COR-L47 (cell line): Measurements from ENCODE around the gene LECT2.
A peak's percentile ranks its signal among the peaks of the same experiment; 100 is the strongest.

ENCODE experiments used
- DNase-seq: peaks from one replicate; lab custom pipeline; 2025; lab: John Stamatoyannopoulos, UW

Gene LECT2

DNA sequence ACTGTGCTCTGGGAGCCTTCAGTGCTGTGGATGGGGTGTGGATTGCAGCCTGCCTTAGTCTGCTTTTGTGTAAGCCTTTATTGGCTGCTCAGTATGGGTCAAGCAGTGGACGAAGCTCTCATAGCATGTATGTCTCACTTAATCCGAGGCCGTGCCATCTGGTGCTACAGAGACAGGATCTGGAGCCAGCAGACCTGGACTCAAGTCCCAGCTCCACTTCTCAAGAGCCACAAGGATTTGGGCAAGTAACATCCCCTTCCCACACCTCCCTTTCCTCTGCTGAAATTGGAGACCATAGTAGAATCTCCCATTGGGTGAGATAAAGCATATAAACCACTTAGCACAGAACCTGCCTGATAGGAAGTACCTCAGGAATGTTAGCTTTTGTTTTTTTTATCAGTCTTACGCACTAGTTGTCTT is 23.4 kb upstream of the LECT2 start:
- no peak for DNase-seq

DNA sequence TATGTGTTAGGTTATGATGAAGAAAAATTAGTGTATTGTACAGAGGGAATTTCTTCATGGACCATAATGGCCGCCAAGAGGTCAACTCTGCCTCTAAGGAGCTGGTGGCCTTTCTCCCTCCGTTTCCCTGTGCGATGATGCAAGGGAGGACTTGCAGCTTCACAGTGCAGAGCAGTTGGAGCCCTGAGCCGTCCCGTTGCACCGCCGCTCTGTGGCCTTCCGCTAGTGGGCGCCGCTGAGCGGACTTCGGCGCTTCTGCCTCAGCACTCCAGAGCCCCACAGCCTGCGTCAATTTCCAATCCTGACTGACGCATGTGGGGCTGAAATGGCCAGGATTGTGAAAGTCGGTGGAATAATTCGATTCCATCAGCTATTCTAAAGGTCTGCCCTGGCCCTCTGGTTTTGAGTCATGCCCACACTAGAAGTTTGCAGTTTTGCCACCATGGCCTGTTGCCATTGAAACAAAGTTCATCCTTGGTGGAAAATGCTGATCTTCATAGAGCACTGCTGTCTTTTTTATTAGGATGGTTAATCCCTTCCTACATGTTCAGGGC is 22.7 kb upstream of the LECT2 start:
- DNase-seq: no peak

DNA sequence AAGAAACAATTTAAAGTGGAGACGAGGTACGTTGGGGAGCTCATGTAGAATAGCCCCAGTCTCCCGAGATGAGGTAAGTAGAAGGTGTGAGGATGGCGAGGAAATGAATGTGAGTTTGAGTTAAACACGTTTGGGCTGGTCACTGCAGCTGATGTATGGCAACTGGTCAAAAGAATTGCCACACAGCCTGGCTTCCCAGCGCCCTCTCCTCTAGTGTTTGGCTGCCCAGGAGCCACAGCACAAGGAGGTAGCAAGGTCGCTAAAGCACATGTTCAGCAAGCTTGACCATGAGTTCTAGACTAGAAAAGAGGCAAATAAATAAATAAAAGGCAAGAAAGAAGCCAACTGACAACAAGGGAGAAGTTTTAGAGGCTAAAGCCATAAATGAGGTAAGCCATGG is 21.4 kb upstream of the LECT2 start:
- no peak for DNase-seq

DNA sequence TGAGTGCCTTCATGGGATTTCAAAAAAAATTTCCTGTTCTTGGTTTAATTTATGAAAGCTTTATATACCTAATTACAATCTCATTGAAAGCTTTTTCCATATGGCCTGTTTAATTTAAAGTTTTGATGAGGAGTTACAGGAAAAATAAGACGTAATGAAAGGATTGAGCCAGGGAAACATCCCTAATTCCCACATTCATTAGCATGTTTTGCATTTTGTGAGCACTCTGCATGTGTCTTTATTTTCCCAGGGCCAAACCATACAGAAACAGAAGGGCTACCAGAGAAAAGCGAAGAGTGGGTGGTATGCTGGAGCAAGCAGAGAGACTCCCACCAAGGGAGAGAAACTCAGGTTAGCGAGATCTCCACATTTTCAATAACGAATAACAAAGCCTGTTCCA is 20.3 kb upstream of the LECT2 start:
- no peak for DNase-seq

DNA sequence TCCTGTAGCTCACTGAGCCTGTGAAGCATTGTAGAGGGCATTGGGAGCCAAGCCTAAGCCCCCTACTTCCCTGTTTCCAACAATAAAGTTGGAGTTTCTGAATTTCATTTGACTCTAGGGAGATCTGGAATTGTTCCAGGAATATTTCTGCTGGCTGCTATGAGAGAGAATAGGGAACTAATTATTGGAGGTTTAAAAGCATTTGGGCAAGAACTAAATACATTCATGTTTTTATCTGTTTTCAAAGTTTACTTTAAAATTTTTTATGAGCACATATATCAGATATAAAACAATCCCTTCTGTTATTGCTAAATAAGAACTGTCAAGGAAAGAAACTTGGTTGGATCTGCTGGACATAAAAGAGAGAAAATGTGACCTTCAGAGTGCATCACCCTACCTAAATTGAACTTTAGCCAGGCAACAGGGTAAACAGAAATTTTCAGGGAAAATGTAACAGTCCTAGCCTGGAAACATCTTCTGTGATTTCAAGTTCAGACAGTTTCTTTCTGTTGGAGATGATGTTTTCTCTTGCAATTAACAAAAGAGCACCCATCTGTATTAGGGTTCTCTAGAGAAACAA is 19.3 kb upstream of the LECT2 start:
- DNase-seq: no peak

DNA sequence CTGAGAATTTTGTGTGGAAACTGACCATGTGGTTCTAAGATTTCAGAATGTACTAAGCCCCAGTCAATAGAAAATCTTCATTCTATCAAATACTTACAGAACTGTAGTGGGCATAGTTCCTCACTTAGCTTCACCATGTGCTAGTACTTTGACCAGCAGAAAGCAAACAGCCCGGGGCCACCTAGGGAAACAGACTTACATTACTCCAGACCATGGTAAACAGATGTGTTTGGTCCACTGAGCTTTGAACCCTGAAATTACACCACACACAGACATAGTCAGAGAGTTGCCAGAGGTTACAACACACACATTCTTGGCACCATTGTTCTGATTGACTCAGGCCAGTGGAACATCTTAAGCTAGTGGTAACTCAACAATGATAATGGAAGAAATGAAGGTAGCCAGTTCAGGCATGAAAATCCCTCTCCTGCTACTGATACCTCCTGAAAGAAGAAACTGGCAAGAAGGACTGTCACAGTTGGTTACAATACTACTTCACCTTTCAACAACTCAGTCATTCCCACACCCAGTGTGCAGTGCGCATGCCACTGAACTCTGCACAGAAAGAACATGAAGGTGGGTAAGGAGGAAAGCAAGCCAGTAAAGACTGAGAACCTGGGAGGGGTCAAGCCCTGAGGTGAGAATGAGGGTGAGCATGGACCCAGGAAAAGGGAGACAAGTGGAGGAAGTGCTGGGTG is 18.7 kb upstream of the LECT2 start:
- no peak for DNase-seq

DNA sequence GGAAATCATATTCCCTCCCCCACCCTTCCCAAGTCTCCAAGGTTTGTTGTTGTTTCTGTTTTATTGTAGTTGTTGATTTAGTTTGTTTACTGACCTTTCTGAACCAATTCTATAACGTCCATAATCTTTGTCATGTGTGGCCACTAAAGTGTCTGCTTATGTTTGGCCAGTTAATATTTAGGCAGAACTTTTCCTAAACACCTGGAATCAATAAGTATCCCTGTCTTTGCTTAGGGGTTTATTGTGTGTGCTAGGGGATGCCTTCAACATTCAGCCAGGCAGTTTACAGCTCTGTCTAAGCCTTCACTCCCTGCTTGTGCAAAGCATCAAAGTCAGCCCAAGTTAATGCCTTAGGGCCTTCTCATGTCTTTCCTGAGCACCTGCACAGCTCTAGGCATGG is 16.9 kb upstream of the LECT2 start:
- no peak for DNase-seq

DNA sequence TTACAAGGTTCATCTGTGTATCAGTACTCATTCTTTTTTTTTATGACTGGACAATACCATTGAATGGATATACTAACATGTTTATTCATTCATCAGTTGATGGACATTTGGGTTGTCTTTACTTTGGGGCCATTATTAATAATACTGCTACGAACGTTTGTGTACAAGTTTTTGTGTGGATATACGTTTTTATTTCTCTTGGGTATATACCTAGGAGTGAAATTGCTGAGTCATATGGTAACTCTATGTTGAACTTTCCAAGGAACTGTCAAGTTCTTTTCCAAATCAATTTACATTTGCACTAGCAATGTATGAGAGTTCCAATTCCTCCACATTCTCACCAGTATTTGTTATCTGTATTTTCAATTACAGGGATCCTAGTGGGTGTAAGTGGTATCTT is 12.0 kb upstream of the LECT2 start:
- DNase-seq: no peak

DNA sequence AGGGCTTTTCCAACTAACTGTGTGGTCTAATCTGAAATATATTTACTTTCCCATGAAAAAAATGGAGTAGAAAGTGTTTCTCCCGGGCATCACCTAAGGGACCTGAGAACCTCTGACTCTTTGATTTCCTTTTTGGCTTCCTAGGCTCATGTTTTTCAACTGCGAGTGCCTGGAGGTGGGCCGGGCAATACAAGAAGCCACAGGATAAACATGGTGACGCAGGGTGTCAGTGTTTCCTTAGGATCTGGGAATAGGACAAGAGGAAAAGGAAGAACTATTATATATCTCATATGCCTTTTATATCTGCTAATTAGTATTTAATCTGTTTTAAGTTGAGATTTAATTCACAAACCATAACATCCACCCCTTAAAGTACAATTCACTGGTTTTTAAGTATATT is 11.4 kb upstream of the LECT2 start:
- no peak for DNase-seq

DNA sequence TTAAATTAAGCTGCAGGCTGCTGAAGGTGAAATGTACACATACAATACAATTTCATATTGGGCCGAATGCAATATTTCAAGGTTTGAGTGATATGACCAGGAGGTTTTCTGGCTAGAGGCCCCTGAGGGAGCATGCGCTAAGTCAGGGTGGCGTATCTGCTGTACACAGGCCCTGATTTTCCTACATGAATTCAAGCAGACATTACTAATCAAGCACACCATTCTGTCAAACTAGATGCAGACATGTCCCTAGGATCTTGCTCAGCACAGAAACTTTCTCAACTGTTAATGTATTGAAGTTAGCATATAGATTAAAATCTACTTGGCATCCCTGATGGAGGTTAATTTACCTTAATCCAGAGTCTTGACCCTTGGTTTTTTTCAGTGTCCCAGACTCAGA is 10.7 kb upstream of the LECT2 start:
- DNase-seq: no peak

DNA sequence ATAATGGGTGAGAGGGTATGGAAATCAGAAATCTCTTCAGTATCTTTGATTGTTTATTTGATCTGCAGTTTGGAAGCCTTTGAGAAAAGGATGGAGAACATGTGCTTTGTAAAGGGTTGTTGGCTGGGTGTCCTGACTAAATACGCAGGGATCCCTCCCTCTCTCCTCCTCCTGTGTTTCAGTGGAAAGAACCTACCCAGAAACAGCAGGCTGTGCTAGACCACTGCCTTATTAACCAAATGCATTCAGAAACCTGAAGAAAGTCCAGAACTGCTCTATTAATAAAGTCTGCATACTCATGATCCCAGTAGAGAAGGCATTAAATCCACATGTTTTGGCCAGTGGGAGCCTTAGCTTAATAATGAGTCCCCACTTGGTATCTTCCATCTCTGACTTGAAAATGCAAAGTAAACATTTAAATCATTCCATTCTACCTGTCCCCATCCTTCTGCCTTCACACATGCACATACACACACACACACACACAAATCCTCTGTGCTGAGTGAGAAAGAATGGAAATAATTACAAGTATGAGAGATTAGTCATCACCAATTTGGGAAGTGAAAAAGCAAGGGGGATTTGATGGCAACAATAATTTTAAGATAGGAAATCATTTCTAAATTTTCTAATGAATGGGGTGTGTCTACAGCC is 10.0 kb upstream of the LECT2 start:
- no peak for DNase-seq

DNA sequence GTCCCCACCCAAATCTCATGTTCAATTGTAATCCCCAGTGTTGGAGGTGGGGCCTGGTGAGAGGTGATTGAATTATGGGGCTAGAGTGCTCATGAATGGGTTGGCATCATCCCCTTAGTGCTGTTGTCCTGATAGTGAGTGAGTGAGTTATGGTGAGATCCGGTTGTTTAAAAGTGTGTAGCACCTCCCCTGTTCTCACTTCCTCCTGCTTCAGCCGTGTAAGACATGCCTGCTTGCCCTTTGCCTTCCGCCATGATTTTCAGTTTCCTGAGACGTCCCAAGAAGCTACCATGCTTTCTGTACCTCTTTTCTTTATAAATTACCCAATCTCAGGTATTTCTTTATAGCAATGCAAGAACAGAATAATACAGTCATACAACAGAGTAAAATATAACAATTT is 742 bp upstream of the LECT2 start:
- no peak for DNase-seq

DNA sequence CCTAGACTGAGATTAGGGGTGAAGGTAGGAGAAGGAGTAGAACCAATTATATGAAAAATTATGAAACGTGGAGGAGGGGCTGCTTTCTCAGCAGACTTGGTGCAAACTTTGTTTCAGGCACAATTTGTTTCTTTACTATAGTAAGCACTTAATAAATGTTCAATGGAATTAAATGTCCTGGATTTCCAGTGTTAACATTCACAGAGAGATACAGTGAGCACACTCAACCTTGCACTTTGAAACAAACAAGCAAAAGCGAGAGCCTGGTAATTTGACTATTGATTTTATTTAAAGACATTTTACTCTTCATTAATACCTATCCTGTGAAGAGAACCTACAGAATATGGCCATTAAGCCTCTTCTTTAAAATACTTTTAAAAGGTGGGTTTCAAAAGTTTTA is 933 bp downstream of the LECT2 start:
- no peak for DNase-seq

DNA sequence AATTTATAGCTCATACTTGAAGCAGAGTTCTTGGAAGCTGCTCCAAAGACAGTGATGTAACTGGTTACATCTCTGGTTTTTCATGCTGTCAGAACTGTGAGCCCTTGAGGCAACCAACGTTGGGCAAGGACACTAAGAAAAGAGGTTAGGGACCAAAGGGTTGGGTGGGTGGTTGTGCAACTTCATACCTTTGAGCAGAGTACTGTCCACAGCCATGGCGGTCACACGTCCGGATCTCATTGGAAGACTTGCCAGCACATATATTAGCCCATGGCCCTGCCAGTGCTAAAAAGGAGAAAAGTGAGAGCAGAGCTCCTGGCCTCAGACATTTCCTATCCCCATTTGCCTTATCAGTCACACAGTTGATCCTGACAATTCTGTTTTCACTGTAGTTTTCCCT is 2.1 kb downstream of the LECT2 start:
- no peak for DNase-seq

DNA sequence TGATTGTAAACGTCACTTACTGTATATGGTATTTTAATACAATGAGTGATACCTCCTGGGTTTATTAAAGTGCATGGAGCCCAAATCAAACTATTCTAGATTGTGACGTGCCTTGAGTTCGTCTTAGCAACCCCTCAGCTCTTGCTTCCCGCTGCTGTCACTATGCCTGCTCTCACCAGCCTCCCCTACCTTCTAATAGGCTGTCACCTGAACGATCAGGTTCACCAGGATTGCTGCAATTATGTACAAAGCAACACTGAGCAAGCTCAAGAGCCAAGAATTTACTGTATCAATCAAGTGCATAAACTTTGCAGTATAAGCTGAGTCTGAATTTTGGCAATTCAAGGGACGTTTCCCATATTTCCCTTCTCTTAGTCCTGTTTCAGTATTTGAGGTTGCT is 3.0 kb downstream of the LECT2 start:
- no peak for DNase-seq

DNA sequence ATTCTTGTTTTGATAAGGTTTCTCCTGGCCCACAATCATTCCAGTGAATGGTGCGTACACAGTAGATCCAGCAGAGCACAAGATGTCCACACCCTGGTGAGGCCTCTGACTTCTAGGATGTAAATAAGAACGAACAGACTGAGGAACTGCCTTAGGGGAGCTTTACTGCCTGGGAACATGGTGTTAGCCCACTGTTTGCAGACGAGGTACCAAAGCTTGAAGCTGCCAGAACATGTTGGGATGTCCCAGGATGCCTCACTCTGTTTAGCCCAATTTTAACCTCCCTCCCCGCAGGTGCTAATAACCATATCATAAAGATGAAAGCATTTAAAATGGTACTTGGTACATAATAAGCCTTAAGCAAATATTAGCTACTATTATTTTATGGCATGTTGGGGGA is 3.5 kb downstream of the LECT2 start:
- DNase-seq: no peak

DNA sequence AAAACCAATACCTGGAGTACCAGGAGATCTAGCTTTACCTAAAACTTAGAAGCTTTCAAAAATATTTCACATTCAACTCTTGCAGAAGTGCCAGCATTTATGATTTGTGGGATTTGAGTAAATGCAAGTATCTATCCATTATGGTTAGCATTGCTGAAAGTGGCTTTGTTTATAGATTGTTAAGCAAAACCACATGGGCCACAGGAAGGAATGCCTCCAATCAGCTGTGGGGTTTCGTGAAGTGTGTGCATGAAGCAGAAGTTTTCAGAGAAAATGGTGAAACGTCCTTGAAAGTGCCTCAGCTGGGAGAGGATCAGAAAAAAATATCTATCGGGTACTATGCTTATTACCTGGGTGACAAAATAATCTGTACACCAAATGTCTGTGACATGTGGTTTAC is 4.2 kb downstream of the LECT2 start:
- DNase-seq: no peak

DNA sequence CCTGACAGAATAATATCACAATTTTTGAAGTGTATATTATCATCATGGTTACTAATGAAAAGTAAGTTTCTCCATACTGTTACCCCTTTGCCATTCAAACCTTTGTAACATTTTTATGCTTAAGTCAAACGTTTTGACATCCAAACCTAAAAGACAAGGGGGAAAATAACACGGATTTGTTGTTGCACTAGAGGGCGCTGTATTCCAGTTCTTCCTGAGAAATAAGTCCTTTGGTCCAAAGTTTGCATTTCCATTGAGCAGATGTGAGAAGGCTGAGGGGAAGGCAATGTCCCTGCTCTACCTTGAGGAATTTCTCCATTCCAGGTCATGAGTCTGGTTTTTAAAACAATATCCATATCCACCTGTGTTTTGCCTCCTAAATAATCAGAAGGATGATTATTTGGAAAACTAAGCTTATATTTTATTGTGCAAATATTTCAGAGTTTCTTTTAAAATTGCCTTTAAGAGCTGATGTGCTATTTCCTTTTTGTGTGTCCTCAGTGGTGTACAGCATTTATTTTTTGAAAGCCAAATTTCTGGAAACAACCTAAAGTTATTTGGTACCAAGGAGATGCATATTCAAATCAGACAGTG is 9.7 kb downstream of the LECT2 start:
- DNase-seq: peak; percentile 71

DNA sequence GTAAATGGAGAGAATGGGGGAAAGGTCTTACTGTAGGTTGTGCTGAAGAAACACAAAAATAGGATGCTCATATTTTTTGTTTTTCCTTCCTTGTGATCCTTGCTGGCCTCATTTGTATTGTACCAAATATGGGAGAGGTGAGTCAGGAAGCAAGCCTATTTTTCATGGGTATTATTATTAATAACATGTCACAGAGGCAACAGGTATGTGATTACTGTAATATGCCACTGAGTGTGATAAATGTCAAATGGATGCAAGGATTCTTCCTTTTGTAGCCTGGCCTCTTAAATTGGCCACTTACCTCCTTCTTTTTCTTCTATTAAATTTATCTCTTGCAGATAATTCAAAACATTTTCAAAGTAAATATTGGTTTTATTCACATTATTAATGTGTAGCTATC is 10.2 kb downstream of the LECT2 start:
- no peak for DNase-seq

DNA sequence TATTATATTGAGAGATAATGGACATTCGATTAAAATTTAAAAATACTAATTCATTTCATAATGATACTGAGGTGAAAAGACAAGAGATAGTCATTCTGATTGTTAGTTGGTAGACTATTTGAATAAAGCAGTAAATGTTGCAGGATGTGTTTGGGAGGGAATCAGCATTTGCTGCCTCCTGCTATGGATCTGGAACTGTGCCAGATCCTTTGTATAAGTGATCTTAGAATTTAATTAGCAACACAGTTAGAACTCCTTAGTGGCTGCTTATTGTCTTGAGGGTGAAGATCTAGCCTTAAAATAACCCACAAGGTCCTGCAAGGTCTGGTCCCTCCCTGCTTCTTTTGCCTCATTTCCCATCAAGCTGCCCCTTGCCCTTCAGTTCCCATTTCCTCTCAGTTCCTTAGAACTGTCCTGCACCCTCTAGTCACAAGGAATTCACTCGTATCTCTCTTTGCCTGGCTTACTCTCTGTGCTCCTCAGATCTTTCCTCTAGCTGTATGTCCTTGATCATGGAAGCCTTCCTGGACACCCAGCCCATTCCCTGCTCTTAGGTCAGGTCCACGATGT is 12.5 kb downstream of the LECT2 start:
- no peak for DNase-seq

DNA sequence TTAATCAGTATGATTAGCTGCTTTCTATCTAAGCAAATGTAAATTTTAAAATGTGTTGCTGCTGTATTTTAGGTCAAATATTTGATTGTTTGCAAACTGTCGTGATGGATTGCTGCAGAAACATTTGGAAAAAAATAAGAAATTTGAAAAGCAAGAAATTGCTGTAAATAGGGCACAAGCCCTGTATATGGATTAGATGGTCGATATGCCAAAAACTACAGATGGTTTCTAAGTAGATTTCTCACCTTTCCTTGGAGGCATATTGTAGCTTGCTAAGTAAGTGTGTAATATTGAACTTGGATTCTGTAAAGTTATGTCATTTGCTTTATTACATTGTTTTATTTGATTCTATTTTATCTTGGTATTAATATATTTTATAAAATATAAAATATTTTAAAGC is 13.1 kb downstream of the LECT2 start:
- DNase-seq: no peak

DNA sequence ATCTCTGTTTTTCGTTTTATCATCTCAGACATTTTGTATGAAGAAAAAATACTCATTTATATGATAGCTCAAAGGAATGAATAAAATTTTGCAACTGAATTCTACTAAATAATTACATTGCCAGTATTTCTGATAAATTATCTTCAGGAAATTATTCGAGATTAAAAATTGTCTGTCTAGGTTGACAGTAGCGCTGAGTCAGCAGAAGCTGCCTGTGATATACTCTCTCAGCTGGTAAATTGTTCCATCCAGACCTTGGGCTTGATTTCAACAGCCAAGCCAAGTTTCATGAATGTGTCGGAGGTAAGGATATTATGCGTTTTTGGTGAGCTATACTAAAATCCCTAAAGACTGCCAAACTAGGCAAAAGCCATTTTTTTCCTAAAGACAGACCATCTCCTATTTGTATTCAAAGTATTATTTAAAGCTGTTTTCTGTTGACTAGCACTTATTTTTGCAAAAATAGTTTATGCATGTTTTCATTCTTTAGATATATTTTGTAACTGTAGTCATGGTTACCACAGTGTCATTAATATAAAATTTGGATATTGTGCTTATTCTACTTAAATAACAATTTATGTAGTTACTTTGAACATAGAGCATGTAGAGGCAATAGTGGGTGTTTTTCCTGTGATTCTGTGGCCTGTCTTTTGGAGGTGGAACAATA is 17.4 kb downstream of the LECT2 start:
- DNase-seq: no peak
